ENCODE measurements around the gene FTO.

- TF ChIP-seq, protein P1, sequence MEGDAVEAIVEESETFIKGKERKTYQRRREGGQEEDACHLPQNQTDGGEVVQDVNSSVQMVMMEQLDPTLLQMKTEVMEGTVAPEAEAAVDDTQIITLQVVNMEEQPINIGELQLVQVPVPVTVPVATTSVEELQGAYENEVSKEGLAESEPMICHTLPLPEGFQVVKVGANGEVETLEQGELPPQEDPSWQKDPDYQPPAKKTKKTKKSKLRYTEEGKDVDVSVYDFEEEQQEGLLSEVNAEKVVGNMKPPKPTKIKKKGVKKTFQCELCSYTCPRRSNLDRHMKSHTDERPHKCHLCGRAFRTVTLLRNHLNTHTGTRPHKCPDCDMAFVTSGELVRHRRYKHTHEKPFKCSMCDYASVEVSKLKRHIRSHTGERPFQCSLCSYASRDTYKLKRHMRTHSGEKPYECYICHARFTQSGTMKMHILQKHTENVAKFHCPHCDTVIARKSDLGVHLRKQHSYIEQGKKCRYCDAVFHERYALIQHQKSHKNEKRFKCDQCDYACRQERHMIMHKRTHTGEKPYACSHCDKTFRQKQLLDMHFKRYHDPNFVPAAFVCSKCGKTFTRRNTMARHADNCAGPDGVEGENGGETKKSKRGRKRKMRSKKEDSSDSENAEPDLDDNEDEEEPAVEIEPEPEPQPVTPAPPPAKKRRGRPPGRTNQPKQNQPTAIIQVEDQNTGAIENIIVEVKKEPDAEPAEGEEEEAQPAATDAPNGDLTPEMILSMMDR (IDR thresholded peaks at IDR 0.05; ENCODE audit: low read length) = no peak
- TF ChIP-seq EZH2phosphoT487 (IDR thresholded peaks at IDR 0.05; ENCODE audit: low read length) = no peak
Observed at GRCh38 chr16:53855511-53855910, 151.6 kb downstream of the FTO start.
